ENCODE data around the gene RNF130. TPM values are rescaled to one million over a fixed set of nuclear protein-coding genes. Genes with fewer than 3 reads are reported as not detected.
A peak's percentile ranks its signal among the peaks of the same experiment; 100 is the strongest.
"Not testable (repeated sequence)": the region's sequence is repeated elsewhere in the genome, so short reads cannot be mapped to it uniquely, and the experiment has no call there.

Gene RNF130
- polyA plus RNA-seq, 3 donors from 2014 or later = 24.8 to 42.8 (median 38.2) TPM

DNA sequence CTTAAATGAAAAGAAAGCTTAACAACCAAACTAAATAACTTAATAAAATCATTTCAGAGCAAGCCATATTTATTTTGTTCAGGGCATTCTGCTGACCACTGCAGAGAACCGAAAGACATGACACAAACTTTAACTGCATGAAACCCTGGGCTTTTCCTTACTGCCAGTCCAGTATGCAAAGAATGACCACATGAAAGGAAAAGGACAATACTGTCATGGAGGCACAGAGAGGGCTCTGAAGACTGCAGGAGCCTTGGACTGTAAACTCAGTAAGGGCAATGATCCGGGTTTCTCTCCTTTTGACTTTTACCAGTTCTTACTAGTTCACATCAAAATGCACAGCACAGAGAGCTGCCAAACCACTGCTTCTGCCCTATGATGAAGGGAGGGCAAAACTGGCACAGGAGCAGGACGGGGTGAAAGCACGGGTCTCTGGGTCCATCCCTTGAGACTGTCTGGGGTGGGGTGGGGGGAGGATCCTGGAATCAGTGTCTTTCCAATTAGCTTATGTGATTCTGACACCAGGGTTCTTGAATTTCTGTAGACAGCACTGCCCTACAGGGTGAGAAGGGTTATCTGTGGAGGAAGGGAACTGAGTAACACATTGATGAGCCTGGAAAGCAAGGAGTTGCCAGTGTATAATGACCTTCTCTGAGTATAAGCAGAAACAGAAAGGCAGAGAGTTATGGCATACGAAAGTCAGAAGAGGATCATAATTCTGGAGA is 44.7 kb downstream of the RNF130 start:
- no peak for DNase-seq
- Mint-ChIP-seq H3K9me3 (no peaks in the 10 kb centered on the region), H3K4me1 (peaks cover 24 to 45% of the 10 kb centered on the region in 2 donors), H3K4me3 (no peak overlapping the region), H3K36me3 (peaks cover 0 to 22% (median 6%) of the 10 kb centered on the region in 3 donors), H3K27me3 (ENCODE audit: low read depth in 3 of 3) (peaks cover 0 to 5% (median 2%) of the 10 kb centered on the region in 3 donors), H3K27ac (peak overlapping the region; percentile 7 to 84 (median 58))

DNA sequence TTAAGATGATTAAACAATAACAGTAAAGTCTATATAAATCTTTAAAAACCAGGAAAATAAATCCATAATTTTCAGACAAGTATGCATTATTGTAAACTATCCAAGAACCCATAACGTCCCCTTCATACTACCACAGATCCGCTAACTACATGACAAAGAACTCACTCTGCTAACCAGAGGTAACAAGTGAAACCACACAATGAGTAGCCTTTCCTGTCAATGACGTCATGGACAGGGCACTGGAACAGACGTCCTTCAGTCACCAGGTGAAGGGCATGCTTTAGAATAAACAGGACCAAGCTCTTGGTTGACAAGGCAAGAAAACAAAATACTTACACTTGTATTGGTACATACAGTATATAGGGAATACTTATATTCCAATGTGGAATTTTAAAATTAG is 45.2 kb downstream of the RNF130 start:
- Mint-ChIP-seq H3K27ac (peak overlapping the region in 5 of 6 donors; percentile 50 to 84 (median 60)), H3K36me3 (peaks cover 0 to 21% (median 6%) of the 10 kb centered on the region in 3 donors)
- DNase-seq = peak; percentile 26 to 42 (median 35)

DNA sequence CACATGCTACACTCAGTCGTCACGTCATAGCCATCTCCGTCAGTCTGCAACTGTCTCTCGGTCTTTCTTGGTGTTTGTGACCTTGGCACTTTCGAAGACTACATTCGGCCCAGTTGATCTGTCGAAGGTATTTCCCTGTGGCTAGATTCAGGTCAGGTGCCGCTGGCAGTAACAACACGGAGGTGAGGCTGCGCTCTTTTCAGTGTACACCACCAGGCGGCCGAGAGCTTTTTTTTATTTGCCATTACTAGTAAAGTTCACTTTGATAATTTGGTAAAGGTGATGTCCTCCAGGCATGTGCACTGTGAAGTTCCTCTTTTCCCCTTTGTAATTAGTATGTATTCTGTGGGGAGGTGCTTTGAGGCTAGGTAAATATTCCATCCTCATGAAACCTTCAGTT is 49.7 kb downstream of the RNF130 start:
- Mint-ChIP-seq H3K27me3 (ENCODE audit: low read depth in 3 of 3) (peaks cover 2 to 7% (median 7%) of the 10 kb centered on the region in 3 donors), H3K4me3 (no peak overlapping the region), H3K36me3 (peaks cover 5 to 30% (median 15%) of the 10 kb centered on the region in 3 donors), H3K9me3 (peaks cover 0 to 2% (median 0%) of the 10 kb centered on the region in 6 donors), H3K27ac (peak overlapping the region in 1 of 6 donors; percentile 71), H3K4me1 (peaks cover 37 to 46% of the 10 kb centered on the region in 2 donors)
- DNase-seq = no peak

More for the DNA sequence above, 45.2 kb downstream of the RNF130 start:
- Mint-ChIP-seq H3K4me1 (peaks cover 26 to 45% of the 10 kb centered on the region in 2 donors), H3K9me3 (no peaks in the 10 kb centered on the region), H3K4me3 (peak overlapping the region in 2 of 5 donors; percentile 1 to 49), H3K27me3 (ENCODE audit: low read depth in 3 of 3) (peaks cover 0 to 5% (median 2%) of the 10 kb centered on the region in 3 donors)

DNA sequence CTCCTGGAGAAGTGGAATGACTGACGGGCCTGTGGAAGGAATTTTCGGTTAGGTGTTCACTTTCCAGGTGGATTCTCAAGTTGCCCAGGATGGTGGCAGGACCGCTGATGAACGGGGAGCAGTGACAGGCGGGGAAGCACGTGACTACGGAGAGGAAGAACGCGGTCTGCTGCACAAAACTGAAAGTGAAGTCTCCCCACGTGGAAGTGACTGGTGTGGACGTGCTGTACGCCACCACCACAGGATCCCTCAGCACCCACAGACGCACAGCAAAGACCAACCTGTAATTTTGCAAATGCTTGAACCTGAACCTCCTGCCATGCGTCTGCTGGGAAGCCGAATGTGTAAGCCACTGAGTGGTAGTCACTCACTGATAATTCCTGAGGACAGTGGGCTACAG is 51.4 kb downstream of the RNF130 start:
- Mint-ChIP-seq H3K27me3 (ENCODE audit: low read depth in 3 of 3) (peaks cover 2 to 9% (median 7%) of the 10 kb centered on the region in 3 donors), H3K9me3 (peaks cover 0 to 2% (median 0%) of the 10 kb centered on the region in 6 donors), H3K27ac (peak overlapping the region; percentile 33 to 76 (median 66)), H3K36me3 (peaks cover 5 to 32% (median 21%) of the 10 kb centered on the region in 3 donors), H3K4me3 (peak overlapping the region; percentile 56 to 78 (median 71)), H3K4me1 (peaks cover 26 to 28% of the 10 kb centered on the region in 2 donors)
- peak; percentile 61 to 63 (median 62) for DNase-seq

DNA sequence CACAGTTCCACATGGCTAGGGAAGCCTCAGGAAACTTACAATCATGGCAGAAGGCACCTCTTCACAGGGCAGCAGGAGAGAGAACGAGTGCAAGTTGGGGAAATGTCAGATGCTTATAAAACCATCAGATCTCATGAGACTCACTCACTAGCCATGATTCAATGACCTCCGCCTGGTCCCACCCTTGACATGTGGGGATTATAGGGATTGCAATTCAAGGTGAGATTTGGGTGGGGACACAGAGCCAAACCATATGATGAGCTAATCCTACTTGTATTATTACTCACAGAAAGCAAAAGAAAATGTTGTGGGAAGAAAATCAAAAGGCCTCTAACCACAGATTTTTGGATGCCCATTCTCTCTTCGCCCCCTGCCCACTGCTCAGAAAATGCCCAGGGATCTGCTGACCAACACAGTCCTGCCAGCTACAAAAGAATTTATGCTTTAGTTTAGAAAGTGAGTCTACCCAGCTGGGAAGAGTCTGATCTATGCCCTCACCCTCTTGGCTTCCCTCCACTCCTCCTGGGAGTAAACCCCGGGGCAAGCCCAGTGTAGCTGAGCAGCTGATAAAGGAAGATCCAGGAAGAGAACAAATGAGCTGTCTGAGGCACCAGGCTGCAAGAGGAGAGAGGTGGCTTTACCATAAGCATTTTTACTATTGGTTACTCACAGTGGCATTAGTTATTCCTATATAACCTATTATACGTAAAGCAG is 53.1 kb downstream of the RNF130 start:
- Mint-ChIP-seq H3K9me3 (peaks cover 0 to 2% (median 0%) of the 10 kb centered on the region in 6 donors), H3K27ac (peak overlapping the region in 3 of 6 donors; percentile 22 to 59 (median 30)), H3K36me3 (peaks cover 5 to 33% (median 15%) of the 10 kb centered on the region in 3 donors), H3K4me3 (no peak overlapping the region), H3K27me3 (ENCODE audit: low read depth in 3 of 3) (peaks cover 2 to 9% (median 5%) of the 10 kb centered on the region in 3 donors), H3K4me1 (peaks cover 13 to 19% of the 10 kb centered on the region in 2 donors)
- DNase-seq = no peak

DNA sequence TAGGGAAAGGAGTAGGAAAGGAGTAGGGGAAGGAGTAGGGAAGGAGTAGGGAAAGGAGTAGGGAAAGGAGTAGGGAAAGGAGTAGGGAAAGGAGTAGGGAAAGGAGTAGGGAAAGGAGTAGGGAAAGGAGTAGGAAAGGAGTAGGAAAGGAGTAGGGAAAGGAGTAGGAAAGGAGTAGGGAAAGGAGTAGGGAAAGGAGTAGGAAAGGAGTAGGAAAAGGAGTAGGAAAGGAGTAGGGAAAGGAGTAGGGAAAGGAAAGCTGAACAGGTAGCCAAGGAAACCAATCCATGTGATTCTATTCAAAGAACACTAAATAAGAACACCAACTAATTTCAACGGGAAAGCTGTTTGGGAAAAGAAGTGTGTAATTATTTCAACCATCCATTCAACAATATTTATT is 56.0 kb downstream of the RNF130 start:
- peaks cover 11 to 15% of the 10 kb centered on the region in 2 donors for H3K4me1 Mint-ChIP-seq
- not testable (repeated sequence) for H3K27ac Mint-ChIP-seq; H3K27me3 Mint-ChIP-seq (ENCODE audit: low read depth in 3 of 3); H3K9me3 Mint-ChIP-seq; H3K4me3 Mint-ChIP-seq; DNase-seq
- peaks cover 10 to 26% (median 25%) of the 10 kb centered on the region in 3 donors for H3K36me3 Mint-ChIP-seq

DNA sequence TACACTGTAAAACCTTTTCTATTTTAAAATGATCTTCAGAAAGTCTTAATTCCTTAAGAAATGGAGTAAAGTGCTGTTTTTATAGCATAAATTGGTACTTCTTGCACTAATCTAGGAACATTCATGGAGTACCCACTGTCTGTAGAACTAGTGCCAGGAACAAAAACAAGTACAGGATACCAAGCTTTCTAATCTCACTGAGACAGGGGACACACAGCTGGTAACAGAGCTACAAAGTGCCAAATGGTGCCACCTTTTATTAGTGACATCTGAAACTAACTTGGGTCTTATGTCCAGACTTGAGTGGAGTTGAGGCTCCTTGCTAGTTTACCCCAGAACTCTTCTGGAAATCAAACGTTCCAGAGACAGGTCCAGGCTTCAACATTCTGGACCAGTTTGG is 57.9 kb downstream of the RNF130 start:
- H3K4me3 Mint-ChIP-seq = no peak overlapping the region
- H3K9me3 Mint-ChIP-seq = no peaks in the 10 kb centered on the region
- peaks cover 0 to 6% of the 10 kb centered on the region in 2 donors for H3K4me1 Mint-ChIP-seq
- H3K27ac Mint-ChIP-seq = no peak overlapping the region
- DNase-seq = no peak
- H3K36me3 Mint-ChIP-seq = peaks cover 5 to 21% (median 15%) of the 10 kb centered on the region in 3 donors
- H3K27me3 Mint-ChIP-seq (ENCODE audit: low read depth in 3 of 3) = peaks cover 0 to 2% (median 2%) of the 10 kb centered on the region in 3 donors

DNA sequence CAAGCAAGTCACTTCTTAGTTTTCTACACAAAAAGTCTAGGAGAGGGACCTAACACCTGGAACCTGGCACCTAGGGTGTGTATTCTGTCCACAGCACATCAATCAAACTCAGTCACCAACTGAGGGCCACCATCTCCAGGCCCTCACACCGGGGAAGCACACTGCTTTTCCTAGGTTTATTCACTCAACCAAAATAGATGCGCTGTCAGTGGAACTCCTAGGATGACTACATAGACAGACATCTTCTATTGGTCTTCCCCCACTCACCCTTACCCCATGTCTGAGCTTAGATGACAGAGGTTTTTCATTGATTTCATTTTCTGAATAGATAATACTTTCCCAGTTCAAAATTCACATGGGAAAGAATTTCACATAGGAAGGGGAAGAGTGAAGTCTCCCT is 59.2 kb downstream of the RNF130 start:
- Mint-ChIP-seq H3K9me3 (no peaks in the 10 kb centered on the region), H3K4me1 (peaks cover 13 to 19% of the 10 kb centered on the region in 2 donors), H3K36me3 (peaks cover 5 to 21% (median 10%) of the 10 kb centered on the region in 3 donors), H3K27me3 (ENCODE audit: low read depth in 3 of 3) (peaks cover 0 to 3% (median 0%) of the 10 kb centered on the region in 3 donors), H3K27ac (no peak overlapping the region), H3K4me3 (no peak overlapping the region)
- no peak for DNase-seq

DNA sequence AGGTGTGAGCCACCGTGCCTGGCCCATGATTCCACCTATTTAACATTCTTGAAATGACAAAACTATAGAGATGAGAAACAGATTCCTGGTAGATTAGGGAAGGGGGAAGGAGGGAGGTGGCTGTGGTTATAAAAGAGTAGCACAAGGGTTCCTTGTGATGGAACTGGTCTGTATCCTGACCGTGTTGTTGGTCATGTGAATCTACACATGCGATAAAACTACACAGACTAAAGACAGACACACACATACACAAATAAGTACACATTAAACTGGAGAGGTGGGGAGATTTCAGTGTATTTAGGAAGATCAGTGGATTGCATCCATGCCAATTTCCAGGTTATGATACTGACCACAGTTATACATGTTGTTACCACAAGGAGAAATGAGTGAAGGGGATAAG is 60.9 kb downstream of the RNF130 start:
- Mint-ChIP-seq H3K27ac (no peak overlapping the region), H3K9me3 (no peaks in the 10 kb centered on the region), H3K4me3 (no peak overlapping the region), H3K27me3 (ENCODE audit: low read depth in 3 of 3) (peaks cover 0 to 3% (median 0%) of the 10 kb centered on the region in 3 donors), H3K4me1 (peaks cover 30 to 36% of the 10 kb centered on the region in 2 donors), H3K36me3 (peaks cover 5 to 14% (median 10%) of the 10 kb centered on the region in 3 donors)
- DNase-seq = no peak

DNA sequence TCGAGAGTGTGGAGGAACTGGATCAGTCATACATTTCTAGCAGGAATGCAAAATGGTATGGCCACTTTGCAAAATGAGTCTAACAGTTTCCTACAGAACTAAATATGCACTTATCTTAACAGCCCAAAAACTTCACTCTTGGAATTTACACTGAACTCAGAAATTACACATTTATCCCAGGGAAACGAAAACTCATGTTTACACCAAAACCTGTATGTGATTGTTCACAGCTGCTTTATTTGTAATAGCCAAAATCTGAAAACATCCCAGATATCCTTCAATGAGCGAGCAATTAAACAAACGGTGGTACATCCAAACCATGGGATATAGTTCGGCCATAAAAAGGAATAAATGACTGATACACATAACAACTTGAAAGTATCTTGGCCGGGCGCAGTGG is 62.0 kb downstream of the RNF130 start:
- Mint-ChIP-seq H3K27ac (no peak overlapping the region), H3K27me3 (ENCODE audit: low read depth in 3 of 3) (peaks cover 0 to 4% (median 0%) of the 10 kb centered on the region in 3 donors), H3K4me3 (no peak overlapping the region), H3K36me3 (peaks cover 5 to 14% (median 7%) of the 10 kb centered on the region in 3 donors), H3K9me3 (no peaks in the 10 kb centered on the region), H3K4me1 (peaks cover 41 to 44% of the 10 kb centered on the region in 2 donors)
- no peak for DNase-seq

DNA sequence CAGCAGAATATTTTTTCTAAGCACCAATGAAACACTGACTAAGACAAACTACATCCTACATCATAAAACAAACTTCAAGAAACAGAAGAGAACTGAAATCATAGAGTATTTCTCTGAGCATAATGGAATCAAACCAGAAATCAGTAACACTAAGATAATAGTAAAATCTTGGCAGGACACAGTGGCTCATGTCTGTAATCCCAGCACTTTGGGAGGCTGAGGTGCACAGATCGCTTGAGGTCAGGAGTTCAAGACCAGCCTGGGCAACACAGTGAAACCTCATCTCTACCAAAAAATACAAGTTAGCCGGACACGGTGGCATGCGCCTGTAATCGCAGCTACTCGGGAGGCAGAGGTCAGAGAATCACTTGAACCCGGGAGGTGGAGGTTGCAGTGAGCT is 63.1 kb downstream of the RNF130 start:
- H3K27ac Mint-ChIP-seq = peak overlapping the region; percentile 81 to 93 (median 92)
- H3K27me3 Mint-ChIP-seq (ENCODE audit: low read depth in 3 of 3) = peaks cover 0 to 4% (median 0%) of the 10 kb centered on the region in 3 donors
- peaks cover 42 to 44% of the 10 kb centered on the region in 2 donors for H3K4me1 Mint-ChIP-seq
- H3K9me3 Mint-ChIP-seq = no peaks in the 10 kb centered on the region
- DNase-seq = no peak
- H3K36me3 Mint-ChIP-seq = peaks cover 5 to 14% (median 8%) of the 10 kb centered on the region in 3 donors
- H3K4me3 Mint-ChIP-seq = peak overlapping the region in 4 of 5 donors; percentile 43 to 86 (median 53)

DNA sequence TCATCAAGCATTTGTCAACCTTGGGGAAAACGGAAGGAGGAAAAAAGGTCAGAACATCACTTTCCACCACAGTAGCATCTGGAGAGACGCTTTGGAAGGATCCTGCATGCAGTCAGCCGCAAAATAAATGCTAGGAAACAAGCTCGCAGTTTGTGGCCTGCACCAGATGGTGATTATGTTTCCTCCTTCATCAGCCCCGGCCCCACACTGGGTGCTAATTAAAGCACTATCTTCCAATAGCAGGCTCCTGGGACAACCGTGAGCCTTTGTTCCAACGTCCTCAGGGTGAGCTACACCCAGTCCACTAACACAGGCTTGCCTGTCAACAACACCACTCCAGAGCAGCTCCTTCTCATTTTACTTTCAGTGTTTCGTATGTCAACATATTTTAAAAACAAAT is 64.0 kb downstream of the RNF130 start:
- Mint-ChIP-seq H3K4me1 (peaks cover 44 to 45% of the 10 kb centered on the region in 2 donors), H3K27ac (peak overlapping the region; percentile 89 to 93 (median 92)), H3K9me3 (no peaks in the 10 kb centered on the region), H3K36me3 (peaks cover 4 to 12% (median 10%) of the 10 kb centered on the region in 3 donors), H3K4me3 (peak overlapping the region; percentile 73 to 92 (median 83)), H3K27me3 (ENCODE audit: low read depth in 3 of 3) (peaks cover 0 to 4% (median 0%) of the 10 kb centered on the region in 3 donors)
- no peak for DNase-seq

DNA sequence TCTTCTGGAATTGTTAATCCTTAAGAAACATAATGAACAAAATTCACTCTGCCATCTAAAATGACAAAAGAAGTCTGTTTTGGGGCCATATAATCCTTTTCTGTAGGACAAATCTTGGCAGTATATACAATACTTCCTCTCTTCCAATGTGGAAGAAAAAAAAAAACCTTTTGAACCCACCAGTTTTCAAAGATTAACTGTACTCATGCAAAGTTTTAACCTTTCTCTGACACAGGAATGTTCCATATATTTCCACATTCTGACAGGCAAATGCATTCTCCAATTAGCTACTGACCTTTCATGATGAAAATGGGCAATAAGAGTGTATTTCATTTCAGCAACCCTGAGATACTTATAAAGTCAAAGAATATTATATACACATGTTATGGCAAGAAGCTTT is 65.4 kb downstream of the RNF130 start:
- Mint-ChIP-seq H3K4me1 (peaks cover 53 to 56% of the 10 kb centered on the region in 2 donors), H3K4me3 (peak overlapping the region; percentile 73 to 92 (median 83)), H3K27me3 (ENCODE audit: low read depth in 3 of 3) (peaks cover 0 to 4% (median 0%) of the 10 kb centered on the region in 3 donors), H3K27ac (peak overlapping the region in 4 of 6 donors; percentile 16 to 93 (median 61)), H3K36me3 (peaks cover 4 to 12% (median 11%) of the 10 kb centered on the region in 3 donors), H3K9me3 (no peaks in the 10 kb centered on the region)
- DNase-seq = no peak
